Activated CD8-positive, alpha-beta memory T cell treated with anti-CD3 and anti-CD28 coated beads, Interleukin-2, amount 50 U/mL, for 48 hours (primary cell): ENCODE data around the gene PHACTR2.

Experiments used
- DNase-seq: peaks from one replicate; pipeline ENCODE4 v3.0.0-alpha.2; 2020

Gene PHACTR2

DNA sequence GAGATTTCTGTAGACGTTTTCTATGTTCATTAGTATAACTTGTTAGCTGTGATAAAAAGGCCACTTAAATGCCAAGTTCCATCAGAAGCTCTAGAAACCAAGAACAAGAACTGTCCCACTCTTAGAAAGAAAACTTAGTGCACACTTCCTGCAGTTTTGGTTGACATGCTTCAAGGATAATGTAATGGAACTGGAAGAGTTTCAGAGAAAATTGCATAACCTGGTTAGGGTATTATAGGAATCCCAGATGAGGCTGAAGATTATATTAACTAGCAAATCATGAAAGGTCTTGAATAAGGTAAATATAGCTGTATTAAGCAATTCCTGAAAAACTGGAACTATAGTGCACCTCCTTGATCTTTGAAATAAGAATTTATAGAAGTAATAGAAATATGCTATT, 1.8 kb upstream of the PHACTR2 start:
- DNase-seq = no peak

- DNase-seq = no peak
These were observed 1.2 kb upstream of the PHACTR2 start for GRCh38 chr6:143676437-143677045.

- no peak for DNase-seq
These were observed 231 bp upstream of the PHACTR2 start for GRCh38 chr6:143677577-143677890.

- no peak for DNase-seq
These were observed 1.3 kb downstream of the PHACTR2 start for GRCh38 chr6:143679041-143679440.

DNA sequence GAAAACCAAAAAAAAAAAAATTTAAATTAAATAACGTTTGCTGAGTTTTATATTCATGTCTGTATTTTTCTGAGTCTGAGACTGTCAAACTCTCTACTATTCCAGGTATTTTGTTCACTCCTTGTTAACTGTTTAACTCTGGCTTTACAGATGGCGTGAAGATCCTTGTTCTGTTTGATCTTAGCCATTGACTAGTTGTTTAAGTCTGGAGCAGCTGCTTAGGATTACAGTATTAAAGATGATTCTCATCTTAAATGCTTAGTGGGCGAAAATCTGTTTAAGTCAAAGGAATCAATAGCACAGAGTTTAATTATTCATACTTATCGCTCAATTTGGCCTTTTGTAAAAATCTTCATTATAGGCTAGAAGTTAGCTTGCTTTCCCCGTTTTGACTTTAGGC, 2.4 kb downstream of the PHACTR2 start:
- DNase-seq = no peak

- DNase-seq = no peak
These were observed 5.0 kb downstream of the PHACTR2 start for GRCh38 chr6:143682805-143683204.

GRCh38 chr6:143684486-143684885, 6.7 kb downstream of the PHACTR2 start:
- no peak for DNase-seq

DNA sequence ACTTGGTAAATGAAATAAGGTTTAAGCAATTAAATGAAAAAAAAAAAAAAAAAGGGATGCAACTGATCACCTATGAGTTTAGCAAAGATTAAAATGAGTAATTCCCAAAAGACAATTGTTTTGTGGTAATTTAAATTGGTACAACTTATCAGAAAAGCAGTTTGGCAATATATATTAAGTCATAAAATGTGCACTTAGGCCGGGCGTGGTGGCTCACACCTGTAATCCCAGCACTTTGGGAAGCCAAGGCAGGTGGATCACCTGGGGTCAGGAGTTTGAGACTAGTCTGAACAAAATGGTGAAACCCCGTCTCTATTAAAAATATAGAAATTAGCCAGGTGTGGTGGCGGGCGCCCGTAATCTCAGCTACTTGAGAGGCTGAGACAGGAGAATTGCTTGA, 7.9 kb downstream of the PHACTR2 start:
- DNase-seq = no peak

DNA sequence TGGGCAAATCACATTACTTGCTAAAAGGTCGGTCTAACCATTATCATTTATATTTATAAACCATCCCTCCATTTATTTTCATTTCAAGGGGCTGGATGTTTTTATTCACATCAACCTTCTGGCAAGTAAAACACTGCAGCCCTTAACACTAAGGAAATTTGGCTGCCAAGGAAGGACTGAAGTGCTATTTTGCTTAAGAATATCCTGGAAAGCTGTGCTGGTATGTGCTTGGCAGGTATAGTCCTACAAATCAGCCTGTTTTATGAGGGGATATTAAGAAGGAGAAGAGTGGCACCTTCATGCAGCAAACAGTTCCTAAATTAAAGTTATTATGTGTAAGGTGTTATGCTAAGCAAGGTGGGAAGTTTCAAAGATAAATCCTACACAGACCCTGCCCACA, 9.8 kb downstream of the PHACTR2 start:
- no peak for DNase-seq

GRCh38 chr6:143688681-143689080, 10.9 kb downstream of the PHACTR2 start:
- DNase-seq = no peak

GRCh38 chr6:143689852-143690251, 12.1 kb downstream of the PHACTR2 start:
- no peak for DNase-seq

GRCh38 chr6:143691155-143691554, 13.4 kb downstream of the PHACTR2 start:
- DNase-seq = no peak

DNA sequence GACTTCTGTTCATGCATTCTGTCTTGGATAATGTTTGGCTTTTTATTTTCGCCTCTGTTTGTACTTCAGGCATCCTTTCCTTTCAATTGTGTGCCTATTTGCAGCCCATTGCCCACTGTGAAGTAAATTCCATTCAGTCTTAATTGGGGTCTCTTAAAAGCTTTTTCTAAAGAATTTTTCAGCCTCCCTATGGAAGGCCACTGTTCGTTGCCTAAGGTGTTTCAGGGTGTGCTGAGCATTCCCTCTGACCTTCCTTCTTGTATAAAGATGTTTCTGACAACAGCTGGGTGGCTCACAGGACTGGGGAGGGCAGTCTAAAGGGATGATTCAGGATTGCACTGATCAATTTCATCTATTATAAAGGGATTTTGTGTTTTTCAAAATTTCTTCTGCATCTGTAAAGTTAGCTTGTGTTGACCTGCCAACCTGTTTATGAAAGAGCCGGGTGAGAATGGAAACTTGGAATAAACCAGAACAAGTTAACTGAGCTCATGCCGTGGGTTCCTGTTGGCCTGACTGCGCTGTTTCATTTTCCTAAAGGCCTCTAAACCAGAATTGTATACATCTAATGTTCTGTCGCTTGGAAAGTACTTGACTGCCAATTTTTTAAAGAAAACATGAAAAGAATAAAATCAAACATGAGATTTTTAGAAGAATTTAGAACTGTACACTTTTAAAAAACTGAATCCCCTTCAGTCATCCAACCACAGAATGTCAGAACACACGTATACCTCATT, 14.3 kb downstream of the PHACTR2 start:
- DNase-seq = no peak

GRCh38 chr6:143692696-143693095, 14.9 kb downstream of the PHACTR2 start:
- no peak for DNase-seq

DNA sequence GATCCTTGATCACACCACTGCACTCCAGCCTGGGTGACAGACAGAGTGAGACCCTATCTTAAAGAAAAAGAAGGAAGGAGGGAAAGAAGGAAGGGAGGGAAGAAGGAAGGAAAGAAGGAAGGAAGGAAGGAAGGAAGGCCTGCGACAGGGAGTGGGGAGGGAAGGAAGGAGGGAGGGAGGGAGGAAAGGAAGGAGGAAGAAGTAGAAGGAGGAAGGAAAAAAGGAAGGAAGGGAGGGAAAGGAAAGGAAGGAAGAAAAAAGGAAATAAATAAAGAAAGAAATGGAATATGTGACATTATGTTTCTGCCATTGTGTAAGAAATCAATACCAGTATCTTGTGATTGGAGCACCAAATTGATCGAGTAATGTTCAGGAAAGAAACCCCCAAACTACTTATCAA, 16.2 kb downstream of the PHACTR2 start:
- DNase-seq = no peak

DNA sequence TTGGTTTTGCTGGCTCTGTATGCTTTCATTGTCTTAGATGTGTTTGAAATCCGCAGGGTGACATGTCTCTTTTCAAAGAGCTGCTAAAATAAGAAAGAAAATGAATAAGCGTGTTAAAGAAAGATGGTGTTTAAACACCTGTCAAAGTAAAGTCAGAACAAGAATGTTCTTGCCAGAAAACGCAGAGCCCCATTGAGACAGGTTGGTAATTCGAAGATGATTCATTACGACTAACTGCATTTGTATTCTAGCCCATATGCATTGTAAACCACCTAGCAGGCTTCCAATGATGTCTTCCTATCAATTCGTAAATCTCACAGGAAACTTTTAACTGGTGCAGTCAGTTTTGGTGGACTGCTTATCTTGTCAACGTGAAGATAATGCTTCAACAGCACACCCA, 16.8 kb downstream of the PHACTR2 start:
- DNase-seq = no peak

DNA sequence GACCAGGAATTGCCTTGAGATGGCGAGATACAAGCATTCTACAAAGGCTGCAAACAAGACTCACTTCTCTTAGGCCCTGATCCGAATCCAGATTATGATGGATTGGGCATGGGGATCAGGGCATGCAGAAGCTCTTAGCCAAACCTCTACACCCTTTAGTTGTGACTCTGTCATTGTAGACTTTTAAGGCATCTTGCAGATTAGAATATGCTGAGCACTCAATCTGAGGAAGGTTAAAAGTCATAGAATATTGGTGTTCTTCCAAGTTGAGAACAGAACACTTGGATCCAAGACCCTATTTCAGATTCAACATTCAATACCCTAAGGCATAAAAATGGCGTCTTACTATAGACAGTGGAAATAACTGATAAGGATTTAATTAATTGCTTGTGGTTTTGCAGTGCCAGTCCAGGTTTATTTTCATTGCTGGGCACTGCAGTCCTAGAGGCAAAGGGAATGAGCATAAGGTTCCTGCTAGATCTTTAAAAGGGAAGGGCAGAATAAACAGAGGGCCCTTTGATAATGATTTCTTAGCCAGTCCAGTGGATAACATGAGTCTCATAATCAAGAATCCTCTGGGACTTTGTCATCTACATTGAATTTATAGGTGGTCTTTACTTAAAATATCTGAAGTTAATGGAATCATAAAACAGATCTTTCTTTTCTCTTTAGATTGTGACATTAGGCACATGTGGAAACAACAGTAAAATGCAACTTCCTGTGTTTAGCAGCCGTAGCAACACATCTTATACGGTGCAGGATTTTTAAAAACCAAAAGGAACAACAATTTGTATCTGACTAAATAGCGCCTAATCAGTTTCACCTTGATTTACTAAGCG, 17.6 kb downstream of the PHACTR2 start:
- no peak for DNase-seq

DNA sequence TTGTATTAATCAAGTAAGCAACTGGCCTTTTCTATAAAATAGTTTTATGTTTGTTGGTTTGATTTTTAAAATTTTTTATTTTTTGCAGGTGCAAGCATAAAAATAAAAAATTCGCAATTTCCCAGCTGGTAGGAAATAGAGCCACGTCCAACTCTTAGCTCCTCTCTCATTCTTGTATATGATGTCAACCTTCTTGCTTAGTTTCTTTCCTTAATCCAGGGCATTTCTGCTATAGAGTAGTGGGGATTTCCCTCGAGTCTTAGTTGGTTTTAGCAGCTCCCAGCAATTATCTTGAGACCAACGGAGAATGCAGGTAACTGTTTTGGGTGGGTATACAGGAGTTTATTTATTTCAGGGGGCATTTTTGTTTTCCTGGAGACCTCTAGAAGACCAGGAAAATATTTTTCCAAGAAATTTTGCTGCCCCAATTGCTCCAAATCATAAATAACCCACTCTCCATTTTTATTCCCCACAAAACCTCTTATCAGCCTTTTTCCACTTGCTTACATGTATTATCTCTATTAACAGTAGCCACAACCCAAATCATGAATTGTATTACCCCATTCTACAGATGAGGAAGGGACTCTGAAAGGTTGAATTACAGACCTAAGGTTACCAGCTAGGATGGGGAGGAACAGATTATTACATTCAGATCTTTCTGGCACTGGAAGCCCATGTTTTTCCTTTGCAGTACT, 18.4 kb downstream of the PHACTR2 start:
- no peak for DNase-seq

- DNase-seq = no peak
These were observed 18.9 kb downstream of the PHACTR2 start for GRCh38 chr6:143696664-143697000.

GRCh38 chr6:143697076-143697800, 19.5 kb downstream of the PHACTR2 start:
- no peak for DNase-seq

- no peak for DNase-seq
These were observed 20.6 kb downstream of the PHACTR2 start for GRCh38 chr6:143698329-143698728.

GRCh38 chr6:143698759-143699429, 21.1 kb downstream of the PHACTR2 start:
- DNase-seq = no peak
